HG03064 (cell line): ENCODE data around the gene SEMA3A.

Experiments
- ATAC-seq: cut with Tn5 transposase; IDR thresholded peaks from one replicate; pipeline ENCODE4 v1.9.1; 2021; ENCODE audit warnings: low read depth; ENCODE audit not compliant: unreplicated experiment

The SEMA3A gene

DNA sequence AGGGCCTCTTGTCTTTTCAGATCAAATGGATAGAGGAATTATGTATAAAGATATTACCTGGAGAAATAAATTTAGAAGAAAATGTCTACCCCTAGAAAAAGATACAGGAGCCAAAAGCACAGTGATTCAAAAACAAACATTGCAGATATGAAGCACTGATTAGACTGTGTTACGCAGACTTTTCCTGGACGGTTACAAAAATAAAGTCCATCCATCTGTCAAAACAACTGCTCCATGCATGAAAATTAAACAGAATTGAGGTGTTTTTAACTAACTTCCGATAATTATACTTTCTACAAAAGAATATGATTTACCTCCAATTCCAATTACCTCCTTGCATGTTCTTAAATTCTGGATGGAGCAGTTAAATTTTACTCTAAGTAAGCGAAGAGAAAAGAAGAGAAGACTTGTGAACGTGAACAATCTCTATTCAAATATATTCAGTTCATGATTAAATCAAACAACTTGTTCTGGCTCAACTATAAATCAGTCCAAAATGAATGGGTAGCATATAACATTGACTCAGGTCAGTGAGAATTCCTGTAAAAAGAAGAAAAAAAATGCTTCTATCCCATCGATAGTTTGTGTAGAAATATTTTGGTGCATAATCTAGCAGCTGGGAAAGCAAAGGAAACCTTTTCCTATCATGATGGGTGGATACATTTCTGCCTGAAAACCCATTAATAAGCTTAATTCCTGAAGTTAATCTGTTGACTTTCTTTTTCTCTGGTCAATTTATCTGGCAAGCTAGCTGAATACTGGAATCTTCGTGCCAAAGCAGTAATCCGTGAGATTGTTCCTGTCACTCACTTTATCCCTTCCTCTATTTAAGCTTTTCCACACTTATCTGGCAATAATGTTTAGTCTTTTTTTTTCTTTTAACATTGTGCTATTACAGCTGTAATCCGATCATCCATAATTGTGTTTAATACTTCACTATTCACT is 80.4 kb downstream of the SEMA3A start:
- ATAC-seq, result no peak

GRCh38 chr7:84113286-84113685 is 81.3 kb downstream of the SEMA3A start:
- ATAC-seq, result no peak

DNA sequence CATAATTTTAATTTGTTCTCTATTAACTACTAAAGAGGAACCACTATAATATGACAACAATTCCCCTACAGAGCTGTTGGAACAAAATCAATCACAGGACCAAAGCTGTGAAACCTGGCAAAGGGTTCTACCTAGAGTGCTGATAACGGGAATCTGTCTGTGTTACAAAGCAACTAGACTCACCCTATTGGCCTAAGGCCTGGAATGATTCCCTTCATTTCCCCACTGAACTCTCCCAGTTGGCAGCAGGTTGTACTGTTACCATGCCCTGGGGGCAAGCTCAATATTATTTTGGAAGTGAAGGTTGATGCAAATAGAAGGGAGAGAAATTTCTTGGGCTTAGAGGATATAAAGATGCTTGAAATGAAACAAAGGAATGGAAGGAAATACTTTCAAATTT is 81.8 kb downstream of the SEMA3A start:
- ATAC-seq, result no peak

- no peak for ATAC-seq
These were observed 82.7 kb downstream of the SEMA3A start for GRCh38 chr7:84111842-84112241.

GRCh38 chr7:84110400-84110799 is 84.2 kb downstream of the SEMA3A start:
- ATAC-seq, result no peak

DNA sequence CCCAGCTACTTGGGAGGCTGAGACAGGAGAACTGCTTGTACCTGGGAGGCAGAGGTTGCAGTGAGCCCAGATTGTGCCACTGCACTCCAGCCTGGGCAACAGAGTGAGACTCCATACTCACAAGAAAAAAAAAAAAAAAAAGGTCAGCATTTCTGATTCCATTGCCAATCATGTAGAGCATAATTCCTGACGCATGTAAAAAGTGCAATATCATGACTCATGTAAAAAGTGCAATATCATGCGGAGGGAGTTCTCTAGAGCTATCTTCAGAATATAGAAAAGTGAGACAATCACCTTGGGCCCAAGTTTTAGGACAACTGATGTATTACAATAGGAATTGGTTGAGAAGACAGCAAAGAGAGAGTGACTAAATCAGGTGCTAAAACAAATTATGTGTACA is 85.8 kb downstream of the SEMA3A start:
- ATAC-seq, result no peak

DNA sequence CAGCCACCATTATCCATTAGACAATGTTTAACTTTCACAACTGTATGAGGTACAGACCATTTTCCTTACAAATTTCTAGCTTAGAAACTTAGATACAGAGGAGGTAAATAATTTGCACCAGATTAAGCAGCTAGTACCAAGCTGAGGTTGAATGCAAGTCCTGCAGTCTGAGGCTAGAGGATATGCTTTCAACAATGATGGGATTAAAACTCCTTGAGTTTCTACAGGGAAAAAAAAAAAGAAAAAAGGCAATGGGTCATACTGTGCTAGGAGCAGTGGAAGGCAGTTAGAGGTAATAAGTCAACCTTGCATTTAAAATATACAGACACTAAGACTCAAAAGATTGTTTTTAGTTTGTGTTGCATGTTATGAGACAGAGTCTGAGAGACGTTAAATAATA is 86.5 kb downstream of the SEMA3A start:
- ATAC-seq, result no peak

DNA sequence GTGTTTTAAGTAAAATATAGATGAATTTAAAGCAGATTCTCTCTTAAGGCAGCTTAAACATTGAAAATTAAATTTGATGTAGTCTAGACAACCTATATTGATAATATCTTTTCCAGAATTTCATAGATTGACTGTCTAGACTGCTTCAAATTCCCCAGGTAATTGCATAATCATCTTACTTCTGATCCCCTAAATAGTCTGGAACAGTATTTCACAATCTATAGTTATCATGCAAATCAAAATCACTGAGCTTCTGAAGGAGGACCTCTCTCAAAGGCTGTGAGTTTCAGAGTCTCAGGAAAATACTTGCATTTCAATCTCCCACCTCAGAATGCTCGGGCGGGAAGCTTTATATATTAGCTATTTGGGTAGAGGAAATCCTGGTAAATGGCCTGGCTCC is 87.3 kb downstream of the SEMA3A start:
- ATAC-seq, result no peak

DNA sequence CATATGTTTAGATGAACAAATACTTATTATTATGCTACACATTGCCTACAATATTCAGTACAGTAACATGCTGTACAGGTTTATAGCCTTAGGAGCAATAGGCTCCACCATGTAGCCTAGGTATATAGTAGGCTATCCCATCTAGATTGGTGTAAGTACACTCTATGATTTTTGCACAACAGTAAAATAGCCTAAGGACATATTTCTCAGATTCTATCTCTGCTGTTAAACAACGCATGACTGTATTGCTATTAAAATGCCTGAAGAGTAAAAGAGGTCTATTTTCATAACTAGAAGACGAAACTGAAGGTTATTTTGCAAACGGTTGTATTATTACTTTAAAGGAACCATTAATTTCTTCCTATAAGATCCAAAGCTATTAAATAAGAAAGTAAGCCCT is 88.3 kb downstream of the SEMA3A start:
- ATAC-seq, result no peak

DNA sequence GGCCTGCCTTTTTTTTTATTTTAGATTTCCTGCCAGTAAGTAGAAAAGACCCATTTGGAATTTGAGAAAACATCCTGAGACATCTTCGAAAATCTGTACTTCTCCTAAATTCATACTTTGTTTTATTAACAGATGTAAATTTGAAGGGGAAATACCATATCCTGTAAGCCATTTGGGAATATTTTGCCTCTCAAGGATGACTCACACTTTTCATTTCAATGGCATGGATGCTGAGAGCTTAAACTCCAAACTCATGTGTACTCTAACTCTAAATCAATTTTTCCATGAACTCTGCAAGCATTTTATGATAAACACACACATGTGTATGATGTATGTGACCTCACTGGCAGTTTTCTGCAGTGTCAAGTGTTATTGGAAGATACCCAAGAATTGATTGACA is 89.0 kb downstream of the SEMA3A start:
- no peak for ATAC-seq

GRCh38 chr7:84104826-84105225 is 89.8 kb downstream of the SEMA3A start:
- no peak for ATAC-seq

DNA sequence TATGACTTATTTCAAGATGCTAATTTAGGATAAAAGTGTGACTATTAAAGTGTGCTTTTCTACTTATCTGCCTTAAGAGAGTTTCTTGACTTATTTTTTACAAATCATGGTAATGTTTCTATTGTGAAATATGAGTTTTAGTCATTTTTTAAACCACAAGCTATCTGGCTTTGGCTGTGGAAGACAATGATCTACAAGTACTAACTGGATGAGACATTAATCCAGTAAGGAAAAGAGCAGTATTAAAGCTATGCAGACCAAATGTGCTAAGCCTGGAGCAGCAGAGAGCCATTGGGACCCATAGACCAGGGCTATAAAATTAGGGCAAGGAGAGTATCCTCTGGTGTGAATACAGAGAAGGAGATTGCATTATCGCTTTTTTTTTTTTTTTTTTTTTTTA is 92.4 kb downstream of the SEMA3A start:
- no peak for ATAC-seq

DNA sequence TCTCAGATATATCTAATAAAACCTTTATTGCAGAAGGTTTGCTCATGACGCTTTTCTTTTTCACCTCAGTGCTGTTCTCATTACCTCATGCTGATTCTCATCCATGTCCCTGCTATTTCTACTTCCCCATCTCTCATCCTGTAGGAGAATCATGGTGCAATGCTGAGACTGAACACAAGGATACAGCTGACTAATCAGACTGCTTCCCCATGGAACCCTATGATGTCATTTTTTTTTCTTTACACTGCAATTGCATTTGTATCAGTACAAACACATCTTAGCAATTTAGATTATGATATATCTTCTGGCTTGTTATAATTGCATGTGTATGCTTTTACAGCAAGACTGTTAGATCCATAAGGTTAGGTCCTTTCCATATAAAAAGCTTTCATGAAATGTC is 93.7 kb downstream of the SEMA3A start:
- ATAC-seq, result no peak

DNA sequence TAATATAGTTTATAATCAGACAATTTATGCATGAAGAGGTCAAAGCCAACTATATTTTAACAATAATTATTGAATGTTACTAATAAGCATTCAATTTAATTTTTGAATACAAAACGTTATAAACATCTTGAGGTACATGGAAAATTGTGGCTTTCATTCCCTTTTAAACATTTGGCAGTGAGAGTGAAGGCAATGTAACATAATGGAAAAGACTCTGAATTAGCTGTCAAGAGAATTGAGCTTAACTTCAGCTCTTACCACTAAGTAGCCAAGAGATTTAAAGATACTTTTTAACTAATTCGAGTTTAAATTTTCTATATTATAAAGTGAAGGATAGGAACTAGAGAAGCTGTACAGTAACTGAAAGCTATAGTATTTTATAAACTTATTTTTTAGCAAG is 98.6 kb downstream of the SEMA3A start:
- ATAC-seq, result no peak

GRCh38 chr7:84092207-84092606 is 102.4 kb downstream of the SEMA3A start:
- ATAC-seq, result no peak

DNA sequence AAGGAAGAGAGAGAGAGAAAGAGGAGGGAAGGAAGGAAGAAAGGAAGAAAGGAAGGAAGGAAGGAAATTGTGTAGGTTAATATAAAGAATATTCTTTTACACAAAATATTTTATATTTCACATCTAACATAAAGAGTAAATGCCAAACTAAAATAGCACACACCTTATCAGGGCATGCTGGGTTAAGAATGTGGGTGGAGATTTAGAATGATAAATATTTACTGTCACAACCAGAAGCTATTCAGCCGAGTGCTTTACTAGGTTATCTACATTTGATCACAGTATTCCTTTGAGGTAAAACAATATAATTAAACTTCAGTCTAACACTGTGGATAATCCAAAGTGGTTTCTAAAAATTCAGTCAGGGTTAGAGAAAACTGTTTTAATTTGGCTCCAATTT is 103.3 kb downstream of the SEMA3A start:
- no peak for ATAC-seq

DNA sequence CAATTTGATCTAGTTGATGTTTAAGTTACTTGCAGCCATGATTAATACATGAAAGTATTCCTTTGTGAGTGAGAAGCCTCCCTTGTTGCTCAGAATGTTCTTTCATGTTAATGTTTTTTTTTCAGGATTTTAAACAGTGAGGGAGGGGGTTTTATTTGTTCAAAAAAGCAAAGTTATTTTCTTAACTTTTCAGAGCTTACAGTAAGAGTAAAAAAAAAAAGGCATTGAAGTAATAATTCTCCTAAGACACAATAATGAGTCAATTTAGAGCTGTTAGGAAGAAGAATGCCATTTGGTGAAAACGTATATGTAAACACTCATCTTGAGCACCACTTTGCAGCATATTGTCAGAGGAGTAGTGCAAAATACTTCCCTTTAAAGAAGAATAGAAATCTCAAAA is 105.8 kb downstream of the SEMA3A start:
- ATAC-seq, result no peak

GRCh38 chr7:84085998-84086397 is 108.6 kb downstream of the SEMA3A start:
- ATAC-seq, result no peak

DNA sequence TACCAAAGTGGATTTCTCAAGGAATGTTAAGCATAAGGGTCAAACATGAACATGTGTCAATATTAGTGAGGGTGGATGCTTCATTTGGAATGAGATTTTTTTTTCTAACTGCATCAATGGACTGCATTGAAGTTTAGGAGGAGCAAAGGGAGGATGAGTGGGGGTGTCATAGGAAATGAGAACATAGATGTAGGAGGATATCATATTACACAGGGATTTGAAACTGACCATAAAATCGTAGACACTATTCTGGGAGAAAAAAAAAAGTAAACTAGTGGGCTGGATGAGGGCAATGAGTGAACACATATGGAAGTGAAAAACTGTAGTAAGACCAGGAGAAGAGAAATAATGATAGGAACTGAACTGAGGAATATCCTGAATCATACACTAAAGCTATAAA is 109.4 kb downstream of the SEMA3A start:
- no peak for ATAC-seq

DNA sequence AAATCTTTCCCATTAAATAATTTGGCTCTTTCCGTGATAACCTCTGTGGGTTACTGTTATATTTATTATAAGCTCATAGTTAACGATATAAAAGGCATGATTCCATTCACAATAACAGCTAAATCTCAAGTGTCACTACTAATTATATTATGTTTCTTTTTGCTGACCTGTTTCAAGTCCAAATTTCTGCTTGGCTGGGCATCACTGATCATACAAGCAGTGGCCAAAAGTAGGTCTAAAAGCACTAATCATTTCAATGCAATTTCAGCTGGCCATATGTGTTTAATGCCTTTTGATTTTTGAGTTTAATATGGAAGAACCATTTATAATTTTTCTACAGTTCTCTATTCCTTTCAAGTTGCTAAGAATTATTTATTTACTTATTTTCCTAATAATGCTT is 110.7 kb downstream of the SEMA3A start:
- no peak for ATAC-seq

- ATAC-seq, result no peak
These were observed 112.5 kb downstream of the SEMA3A start for GRCh38 chr7:84081973-84082522.

DNA sequence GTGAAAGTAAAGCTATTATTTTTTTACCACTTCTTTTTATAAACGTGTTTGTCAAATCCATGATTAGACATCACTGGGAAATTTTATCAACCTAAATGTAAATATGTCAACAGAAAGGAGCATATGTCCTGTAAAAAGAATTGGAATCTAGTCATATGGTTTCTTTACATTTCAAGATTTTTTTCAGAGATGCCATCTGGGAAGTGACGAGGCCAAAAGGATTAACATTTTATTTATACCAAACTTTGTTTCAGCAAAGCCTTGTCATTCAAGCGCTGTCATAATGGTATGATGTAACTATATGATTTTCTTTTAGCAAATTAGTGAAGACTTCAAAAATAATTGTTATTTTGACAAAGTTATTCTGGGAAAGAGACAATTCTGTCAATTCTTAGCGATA is 117.3 kb downstream of the SEMA3A start:
- no peak for ATAC-seq
